ENCODE measurements around the gene LASP1. TPM values are rescaled to one million over a fixed set of nuclear protein-coding genes. Genes with fewer than 3 reads are reported as not detected.
"Not testable (repeated sequence)": the region's sequence is repeated elsewhere in the genome, so short reads cannot be mapped to it uniquely, and the experiment has no call there.

The LASP1 gene
- total RNA-seq, 4 donors from 2014 or later = 44.3 to 66.0 (median 51.9) TPM

DNA sequence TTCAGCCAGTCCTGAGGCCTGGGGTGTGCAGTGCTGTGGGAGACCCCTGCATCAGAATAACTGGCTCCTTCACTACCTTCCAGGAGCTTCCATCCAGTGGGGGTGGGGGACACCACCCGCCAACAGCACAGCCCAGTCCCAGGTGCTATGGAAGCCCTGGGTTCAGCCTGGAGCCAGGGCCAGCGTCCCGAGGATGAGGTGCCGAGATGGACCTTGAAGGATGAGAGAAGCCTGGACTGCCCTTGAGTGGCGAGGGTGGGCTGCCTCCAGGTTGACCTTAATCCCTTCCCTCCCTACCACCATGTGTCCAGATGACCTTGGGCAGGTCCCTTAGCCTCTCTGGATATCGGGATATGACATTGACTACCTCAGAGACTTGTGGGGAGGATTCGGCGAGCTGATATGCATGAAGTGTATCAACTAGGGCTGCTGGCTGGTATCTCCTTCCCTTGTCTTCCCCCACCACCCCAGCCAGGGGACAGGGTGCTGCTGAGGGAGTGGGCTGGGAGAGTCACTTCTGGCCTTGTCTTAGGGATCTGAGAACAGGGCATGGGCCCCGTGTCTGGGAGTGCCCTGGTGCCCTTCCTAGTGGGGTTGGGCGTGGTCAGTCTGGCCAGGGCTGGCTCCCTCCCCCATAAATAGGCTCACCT is 41.3 kb downstream of the LASP1 start:
- intact Hi-C loops (cut with DNase I) = no loop called here
- H3K4me3 ChIP-seq = no peak overlapping the region
- H3K36me3 ChIP-seq = peaks cover 27 to 86% (median 29%) of the 10 kb centered on the region in 3 donors
- H3K4me1 ChIP-seq = peaks cover 31 to 78% (median 33%) of the 10 kb centered on the region in 3 donors
- no peak for DNase-seq
- TF ChIP-seq POLR2A (IDR thresholded peaks at IDR 0.05) = no peak
- TF ChIP-seq, protein P1, sequence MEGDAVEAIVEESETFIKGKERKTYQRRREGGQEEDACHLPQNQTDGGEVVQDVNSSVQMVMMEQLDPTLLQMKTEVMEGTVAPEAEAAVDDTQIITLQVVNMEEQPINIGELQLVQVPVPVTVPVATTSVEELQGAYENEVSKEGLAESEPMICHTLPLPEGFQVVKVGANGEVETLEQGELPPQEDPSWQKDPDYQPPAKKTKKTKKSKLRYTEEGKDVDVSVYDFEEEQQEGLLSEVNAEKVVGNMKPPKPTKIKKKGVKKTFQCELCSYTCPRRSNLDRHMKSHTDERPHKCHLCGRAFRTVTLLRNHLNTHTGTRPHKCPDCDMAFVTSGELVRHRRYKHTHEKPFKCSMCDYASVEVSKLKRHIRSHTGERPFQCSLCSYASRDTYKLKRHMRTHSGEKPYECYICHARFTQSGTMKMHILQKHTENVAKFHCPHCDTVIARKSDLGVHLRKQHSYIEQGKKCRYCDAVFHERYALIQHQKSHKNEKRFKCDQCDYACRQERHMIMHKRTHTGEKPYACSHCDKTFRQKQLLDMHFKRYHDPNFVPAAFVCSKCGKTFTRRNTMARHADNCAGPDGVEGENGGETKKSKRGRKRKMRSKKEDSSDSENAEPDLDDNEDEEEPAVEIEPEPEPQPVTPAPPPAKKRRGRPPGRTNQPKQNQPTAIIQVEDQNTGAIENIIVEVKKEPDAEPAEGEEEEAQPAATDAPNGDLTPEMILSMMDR (IDR thresholded peaks at IDR 0.05) = no peak
- H3K27me3 ChIP-seq = no peaks in the 10 kb centered on the region
- WGBS, 2 donors = 79 to 86% methylated on average over 3 to 4 of the region's 10 CpGs
- peak overlapping the region in 3 of 4 donors; percentile 5 to 30 (median 14) for H3K27ac ChIP-seq
- no peaks in the 10 kb centered on the region for H3K9me3 ChIP-seq

- H3K36me3 ChIP-seq = peaks cover 29 to 86% (median 30%) of the 10 kb centered on the region in 3 donors
- DNase-seq; H3K27me3 ChIP-seq; H3K9me3 ChIP-seq; intact Hi-C loops (cut with DNase I); H3K4me3 ChIP-seq: not testable (repeated sequence)
- peak overlapping the region in 3 of 4 donors; percentile 5 to 45 (median 30) for H3K27ac ChIP-seq
- peaks cover 31 to 76% (median 31%) of the 10 kb centered on the region in 3 donors for H3K4me1 ChIP-seq
- WGBS, 2 donors = 93 to 96% methylated on average over 7 to 8 of the region's 8 CpGs
These were observed 41.8 kb downstream of the LASP1 start for GRCh38 chr17:38911731-38912081.

DNA sequence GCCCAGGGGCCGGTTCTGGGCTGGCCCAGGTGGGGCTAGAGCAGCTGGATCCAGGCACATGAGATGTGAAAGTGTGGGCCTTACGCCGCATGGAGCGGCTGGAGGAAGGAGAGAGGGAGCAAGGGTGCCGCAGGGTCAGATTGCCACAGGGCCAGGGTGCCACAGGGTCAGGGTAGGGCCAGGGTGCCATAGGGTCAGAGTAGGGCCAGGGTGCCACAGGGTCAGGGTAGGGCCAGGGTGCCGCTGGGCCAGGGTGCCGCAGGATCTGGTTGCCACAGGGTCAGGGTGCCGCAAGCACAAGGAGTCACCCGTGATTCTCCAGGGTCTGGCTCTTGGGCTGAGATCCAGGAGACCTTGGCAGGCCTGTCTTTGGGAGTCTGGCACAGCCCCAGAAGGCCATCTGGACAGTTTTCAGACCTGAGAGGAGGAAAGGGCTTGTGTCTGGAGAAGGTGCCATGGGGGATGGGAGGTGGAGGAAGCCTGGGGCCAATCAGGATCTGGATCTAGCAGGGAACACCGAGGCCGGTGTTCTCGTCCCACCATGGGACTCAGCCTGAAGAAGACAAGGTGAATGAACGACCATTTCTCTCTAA is 42.5 kb downstream of the LASP1 start:
- peaks cover 25 to 76% (median 27%) of the 10 kb centered on the region in 3 donors for H3K4me1 ChIP-seq
- DNase-seq = no peak
- H3K9me3 ChIP-seq = no peaks in the 10 kb centered on the region
- H3K27me3 ChIP-seq = no peaks in the 10 kb centered on the region
- H3K4me3 ChIP-seq = no peak overlapping the region
- 58 to 86% methylated on average over 4 to 10 of the region's 13 CpGs for WGBS, 2 donors
- TF ChIP-seq POLR2A (IDR thresholded peaks at IDR 0.05) = no peak
- TF ChIP-seq, protein P1 (IDR thresholded peaks at IDR 0.05) = no peak
- peaks cover 29 to 91% (median 35%) of the 10 kb centered on the region in 3 donors for H3K36me3 ChIP-seq
- H3K27ac ChIP-seq = peak overlapping the region in 3 of 4 donors; percentile 20 to 45 (median 36)
- intact Hi-C loops (cut with DNase I) = no loop called here

- Histone ChIP-seq H3K4me3 (no peak overlapping the region), H3K27me3 (no peaks in the 10 kb centered on the region), H3K4me1 (peaks cover 6 to 60% (median 10%) of the 10 kb centered on the region in 3 donors), H3K36me3 (peaks cover 38 to 100% (median 60%) of the 10 kb centered on the region in 3 donors), H3K9me3 (no peaks in the 10 kb centered on the region), H3K27ac (peak overlapping the region in 2 of 4 donors; percentile 2 to 30)
- 73 to 94% methylated on average over 8 to 10 of the region's 20 CpGs for WGBS, 2 donors
- no peak for DNase-seq
- TF ChIP-seq POLR2A (IDR thresholded peaks at IDR 0.05) = no peak
- TF ChIP-seq, protein P1 (IDR thresholded peaks at IDR 0.05) = no peak
- intact Hi-C loops (cut with DNase I) = no loop called here
These were observed 45.1 kb downstream of the LASP1 start for GRCh38 chr17:38914741-38915638.

- DNase-seq = no peak
- WGBS, 2 donors = 67 to 88% methylated on average over 1 to 3 of the region's 7 CpGs
- peaks cover 10 to 66% (median 12%) of the 10 kb centered on the region in 3 donors for H3K4me1 ChIP-seq
- no peak for TF ChIP-seq POLR2A (IDR thresholded peaks at IDR 0.05)
- TF ChIP-seq, protein P1 (IDR thresholded peaks at IDR 0.05) = no peak
- H3K27ac ChIP-seq = peak overlapping the region in 3 of 4 donors; percentile 2 to 30 (median 14)
- H3K27me3 ChIP-seq = no peaks in the 10 kb centered on the region
- no peak overlapping the region for H3K4me3 ChIP-seq
- intact Hi-C loops (cut with DNase I) = no loop called here
- H3K9me3 ChIP-seq = no peaks in the 10 kb centered on the region
- peaks cover 38 to 100% (median 60%) of the 10 kb centered on the region in 3 donors for H3K36me3 ChIP-seq
These were observed 45.8 kb downstream of the LASP1 start for GRCh38 chr17:38915639-38915995.

All from esophagus squamous epithelium (tissue), 5 donors.